GM10248 (cell line): Measurements from ENCODE around the gene ANKS3.

Source experiments
- CTCF ChIA-PET: fragments of 300-600 bp; sonication (Branson Sonifier 250); formaldehyde crosslinking; extraction: SDS; loops from one replicate; lab custom pipeline; 2021; ENCODE audit warnings: antibody characterized with exemption; lab: Yijun Ruan, JAX
- POLR2A ChIA-PET: fragments of 350-650 bp; sonication (Branson Sonifier 250); formaldehyde crosslinking; extraction: SDS; loops from one replicate; lab custom pipeline; 2020; ENCODE audit warnings: antibody characterized with exemption; lab: Yijun Ruan, JAX
- DNase-seq: peaks from one replicate; pipeline ENCODE4 v3.0.0; 2012; ENCODE audit errors: extremely low spot score
- CTCF ChIP-seq: IDR thresholded peaks from 2 replicates; pipeline ENCODE4 v1.5.1; 2012; ENCODE audit warnings: mild to moderate bottlenecking, low read depth; ENCODE audit errors: extremely low read depth, missing control alignments, control extremely low read depth

The ANKS3 gene

GRCh38 chr16:4679850-4680636 lies 54.0 kb downstream of the ANKS3 start:
- no peak for TF ChIP-seq CTCF
- no peak for DNase-seq
- POLR2A ChIA-PET: no interaction called here
- CTCF ChIA-PET: interaction anchor here (0.9 to 1.6 kb wide), 5 partner anchors 10 to 64 kb away, joined by 3 to 4 read pairs (median 3); no protein-coding TSS in a partner anchor

GRCh38 chr16:4679156-4679849 lies 54.8 kb downstream of the ANKS3 start:
- no peak for DNase-seq
- ChIA-PET CTCF (interaction anchor here (1.0 kb wide), 1 partner anchor 10 kb away, joined by 3 read pairs; no protein-coding TSS in a partner anchor), POLR2A (no interaction called here)
- TF ChIP-seq CTCF: no peak

GRCh38 chr16:4678596-4678995 lies 55.5 kb downstream of the ANKS3 start:
- CTCF ChIA-PET: no interaction called here
- no peak for DNase-seq
- TF ChIP-seq CTCF: no peak
- POLR2A ChIA-PET: no interaction called here

GRCh38 chr16:4677994-4678393 lies 56.1 kb downstream of the ANKS3 start:
- no peak for TF ChIP-seq CTCF
- no peak for DNase-seq
- ChIA-PET CTCF (interaction anchor here (2.1 kb wide), 1 partner anchor 27 kb away, joined by 11 read pairs; no protein-coding TSS in a partner anchor), POLR2A (no interaction called here)

GRCh38 chr16:4677390-4677789 lies 56.7 kb downstream of the ANKS3 start:
- ChIA-PET POLR2A (no interaction called here), CTCF (interaction anchor here (2.1 kb wide), 1 partner anchor 27 kb away, joined by 11 read pairs; no protein-coding TSS in a partner anchor)
- TF ChIP-seq CTCF: no peak
- no peak for DNase-seq

GRCh38 chr16:4676831-4677230 lies 57.2 kb downstream of the ANKS3 start:
- POLR2A ChIA-PET: interaction anchor here (1.0 kb wide), 1 partner anchor 58 kb away, joined by 3 read pairs; the partner anchor contains the start of gene DNAAF8
- no peak for TF ChIP-seq CTCF
- CTCF ChIA-PET: interaction anchor here (1.1 to 2.1 kb wide), 2 partner anchors 20 to 26 kb away, joined by 3 to 11 read pairs; no protein-coding TSS in a partner anchor
- DNase-seq: no peak
